Measurements from ENCODE around the gene DCDC1. TPM values are rescaled to one million over a fixed set of nuclear protein-coding genes. Genes with fewer than 3 reads are reported as not detected.

Gene DCDC1
- total and polyA plus RNA-seq, 9 of the 15 experiments (the other 6 are each of a cell fraction or from before 2014, with no cell fraction given) = 0.05 to 0.18 (median 0.08) TPM; not detected in 3

GRCh38 chr11:31328697-31329096, 40.8 kb downstream of the DCDC1 start:
- no peaks in the 10 kb centered on the region for H3K4me1 ChIP-seq (replicated peaks in 1 of 2; ENCODE audit: control insufficient read depth in 2 of 2, insufficient read depth in 2 of 2, low read length in 2 of 2)
- H3K9ac ChIP-seq (ENCODE audit: insufficient read depth in 1 of 2, low read depth in 2 of 2, low read length in 2 of 2) = no peak overlapping the region
- 0 out of 5 replicates have a peak, but pooled peaks cover 0 to 4% of the 10 kb centered on the region in 2 experiments for H3K27me3 ChIP-seq (ENCODE audit: control insufficient read depth in 2 of 2, insufficient read depth in 2 of 2, low read length in 2 of 2)
- H3K9me1 ChIP-seq (ENCODE audit: control insufficient read depth, insufficient read depth, low read length) = no peaks in the 10 kb centered on the region
- H3K79me2 ChIP-seq (ENCODE audit: control insufficient read depth, insufficient read depth, low read length) = no peaks in the 10 kb centered on the region
- no peak for FAIRE-seq
- in situ Hi-C loops (cut with MboI) (no loop called here), intact Hi-C loops (cut with micrococcal nuclease) (no loop called here)
- POLR2A ChIA-PET = no interaction called here
- TF ChIP-seq C11orf30 (IDR thresholded peaks at IDR 0.05; ENCODE audit: low read depth) (peak; percentile 48; the same call in 1 of the 2 replicates), ZNF316 (IDR thresholded peaks at IDR 0.05) (peak; percentile 71), MAFF (IDR thresholded peaks at IDR 0.05; ENCODE audit: low read length) (peak; percentile 49; the same call in 1 of the 2 replicates), MAFG (tag; conservative IDR thresholded peaks at IDR 0.05) (peak; percentile 54), SAP30 (IDR thresholded peaks at IDR 0.05; ENCODE audit: borderline replicate concordance, insufficient read depth, low read depth, low read length, poor library complexity, severe bottlenecking) (no peak), MAFK (IDR thresholded peaks at IDR 0.05; ENCODE audit: low read length) (peak; percentile 74)
- TF ChIP-seq, protein P1, sequence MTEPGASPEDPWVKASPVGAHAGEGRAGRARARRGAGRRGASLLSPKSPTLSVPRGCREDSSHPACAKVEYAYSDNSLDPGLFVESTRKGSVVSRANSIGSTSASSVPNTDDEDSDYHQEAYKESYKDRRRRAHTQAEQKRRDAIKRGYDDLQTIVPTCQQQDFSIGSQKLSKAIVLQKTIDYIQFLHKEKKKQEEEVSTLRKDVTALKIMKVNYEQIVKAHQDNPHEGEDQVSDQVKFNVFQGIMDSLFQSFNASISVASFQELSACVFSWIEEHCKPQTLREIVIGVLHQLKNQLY (CRISPR knock-in tag; conservative IDR thresholded peaks at IDR 0.05) = no peak
- H3K4me2 ChIP-seq (ENCODE audit: insufficient read depth, low read length) = no peak overlapping the region
- WGBS (ENCODE audit: insufficient coverage, low coverage, missing lambda C conversion rate) = 0% methylated on average over 6 of the region's 6 CpGs
- CTCF ChIA-PET (ENCODE audit: low intra/inter-chr PET ratio) = interaction anchor here (0.6 kb wide), 1 partner anchor 757 kb away, joined by 4 read pairs; no protein-coding TSS in a partner anchor
- no peak for ATAC-seq
- no peaks in the 10 kb centered on the region for H3K9me3 ChIP-seq (replicated peaks; ENCODE audit: control insufficient read depth, insufficient read depth, low read depth, low read length)
- no peak overlapping the region for H3K4me3 ChIP-seq
- no peaks in the 10 kb centered on the region for H4K20me1 ChIP-seq (replicated peaks; ENCODE audit: control insufficient read depth, insufficient read depth, low read length)
- no peak overlapping the region for H3K27ac ChIP-seq (ENCODE audit: extremely low read depth, low read depth, low read length)
- H3K36me3 ChIP-seq (ENCODE audit: control insufficient read depth, insufficient read depth, low read length) = no peaks in the 10 kb centered on the region
- DNase-seq (ENCODE audit: extremely low read depth in 1 of 4, low spot score in 3 of 4) = no peak
- no peak overlapping the region for H2AFZ ChIP-seq (ENCODE audit: low read depth, low read length)
- no TSS peak for BruUV-seq (replicated peaks)

Measured in K562 (cell line).